Islet of Langerhans (tissue), 1 donor: ENCODE measurements around the gene NAPA.

ENCODE experiments used
- FAIRE-seq: peaks from one replicate; lab custom pipeline; 2011; peaks lifted over from hg19 to GRCh38; lab: Jason Lieb, UNC

Gene NAPA

GRCh38 chr19:47514869-47515588, at the start of gene NAPA:
Gene NAPA, minus strand, starts transcription at chr19:47515063. Its CDS starts 123 bp downstream, at chr19:47514940.
- FAIRE-seq = peak; percentile 49

- FAIRE-seq = no peak
Measured at GRCh38 chr19:47564081-47564480, 49.2 kb upstream of the NAPA start.

- no peak for FAIRE-seq
Measured at GRCh38 chr19:47561440-47562057, 46.7 kb upstream of the NAPA start.

GRCh38 chr19:47560999-47561398, 46.1 kb upstream of the NAPA start:
- FAIRE-seq = no peak

GRCh38 chr19:47550129-47550528, 35.3 kb upstream of the NAPA start:
- no peak for FAIRE-seq

- no peak for FAIRE-seq
Measured at GRCh38 chr19:47549261-47549862, 34.5 kb upstream of the NAPA start.

- FAIRE-seq = no peak
Measured at GRCh38 chr19:47547199-47547598, 32.3 kb upstream of the NAPA start.

- FAIRE-seq = no peak
Measured at GRCh38 chr19:47545061-47545948, 30.4 kb upstream of the NAPA start.

- FAIRE-seq = no peak
Measured at GRCh38 chr19:47544476-47544875, 29.6 kb upstream of the NAPA start.

- no peak for FAIRE-seq
Measured at GRCh38 chr19:47544075-47544474, 29.2 kb upstream of the NAPA start.

- FAIRE-seq = no peak
Measured at GRCh38 chr19:47542030-47542475, 27.2 kb upstream of the NAPA start.

- no peak for FAIRE-seq
Measured at GRCh38 chr19:47541518-47541917, 26.7 kb upstream of the NAPA start.

GRCh38 chr19:47540748-47541147, 25.9 kb upstream of the NAPA start:
- FAIRE-seq = no peak

- no peak for FAIRE-seq
Measured at GRCh38 chr19:47539747-47540311, 25.0 kb upstream of the NAPA start.

- FAIRE-seq = no peak
Measured at GRCh38 chr19:47538812-47539211, 23.9 kb upstream of the NAPA start.

- FAIRE-seq = no peak
Measured at GRCh38 chr19:47537493-47537892, 22.6 kb upstream of the NAPA start.

GRCh38 chr19:47534628-47535027, 19.8 kb upstream of the NAPA start:
- FAIRE-seq = no peak

- FAIRE-seq = no peak
Measured at GRCh38 chr19:47531640-47532387, 17.0 kb upstream of the NAPA start.

GRCh38 chr19:47529018-47529742, 14.3 kb upstream of the NAPA start:
- no peak for FAIRE-seq

GRCh38 chr19:47526798-47527197, 11.9 kb upstream of the NAPA start:
- FAIRE-seq = no peak

GRCh38 chr19:47523473-47523872, 8.6 kb upstream of the NAPA start:
- no peak for FAIRE-seq
